ENCODE results near the gene DDX39B. TPM values are rescaled to one million over a fixed set of nuclear protein-coding genes. Genes with fewer than 3 reads are reported as not detected.
"Not testable (repeated sequence)": the region's sequence is repeated elsewhere in the genome, so short reads cannot be mapped to it uniquely, and the experiment has no call there.

Gene DDX39B
- total RNA-seq, 2 donors from 2014 or later = 119 to 143 TPM

DNA sequence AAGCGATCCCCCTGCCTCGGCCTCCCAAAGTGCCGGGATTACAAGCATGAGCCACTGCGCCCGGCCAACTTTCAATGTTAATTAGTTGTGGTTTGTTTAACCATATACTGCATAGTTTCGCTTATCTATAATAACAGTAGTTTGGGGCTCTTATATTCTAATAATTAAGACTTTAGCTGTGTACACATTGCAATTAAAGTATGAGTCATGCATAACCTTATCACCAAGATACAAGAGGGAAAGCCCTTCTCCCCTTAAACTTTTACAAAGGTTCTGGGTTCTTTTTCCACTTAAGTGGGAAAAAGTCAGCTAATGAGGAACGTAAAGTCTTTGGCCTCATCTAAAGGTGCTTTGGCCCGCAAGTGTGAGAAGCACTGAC lies 16.3 kb downstream of the DDX39B start:
- H3K4me3 ChIP-seq = no peak overlapping the region
- H3K36me3 ChIP-seq = peaks cover 12% of the 10 kb centered on the region
- no peak for DNase-seq (ENCODE audit: low spot score)
- H3K27ac ChIP-seq = no peak overlapping the region
- TF ChIP-seq, protein P1, sequence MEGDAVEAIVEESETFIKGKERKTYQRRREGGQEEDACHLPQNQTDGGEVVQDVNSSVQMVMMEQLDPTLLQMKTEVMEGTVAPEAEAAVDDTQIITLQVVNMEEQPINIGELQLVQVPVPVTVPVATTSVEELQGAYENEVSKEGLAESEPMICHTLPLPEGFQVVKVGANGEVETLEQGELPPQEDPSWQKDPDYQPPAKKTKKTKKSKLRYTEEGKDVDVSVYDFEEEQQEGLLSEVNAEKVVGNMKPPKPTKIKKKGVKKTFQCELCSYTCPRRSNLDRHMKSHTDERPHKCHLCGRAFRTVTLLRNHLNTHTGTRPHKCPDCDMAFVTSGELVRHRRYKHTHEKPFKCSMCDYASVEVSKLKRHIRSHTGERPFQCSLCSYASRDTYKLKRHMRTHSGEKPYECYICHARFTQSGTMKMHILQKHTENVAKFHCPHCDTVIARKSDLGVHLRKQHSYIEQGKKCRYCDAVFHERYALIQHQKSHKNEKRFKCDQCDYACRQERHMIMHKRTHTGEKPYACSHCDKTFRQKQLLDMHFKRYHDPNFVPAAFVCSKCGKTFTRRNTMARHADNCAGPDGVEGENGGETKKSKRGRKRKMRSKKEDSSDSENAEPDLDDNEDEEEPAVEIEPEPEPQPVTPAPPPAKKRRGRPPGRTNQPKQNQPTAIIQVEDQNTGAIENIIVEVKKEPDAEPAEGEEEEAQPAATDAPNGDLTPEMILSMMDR (IDR thresholded peaks at IDR 0.05) = no peak
- H3K4me1 ChIP-seq = no peaks in the 10 kb centered on the region
- no peaks in the 10 kb centered on the region for H3K9me3 ChIP-seq
- no peaks in the 10 kb centered on the region for H3K27me3 ChIP-seq

DNA sequence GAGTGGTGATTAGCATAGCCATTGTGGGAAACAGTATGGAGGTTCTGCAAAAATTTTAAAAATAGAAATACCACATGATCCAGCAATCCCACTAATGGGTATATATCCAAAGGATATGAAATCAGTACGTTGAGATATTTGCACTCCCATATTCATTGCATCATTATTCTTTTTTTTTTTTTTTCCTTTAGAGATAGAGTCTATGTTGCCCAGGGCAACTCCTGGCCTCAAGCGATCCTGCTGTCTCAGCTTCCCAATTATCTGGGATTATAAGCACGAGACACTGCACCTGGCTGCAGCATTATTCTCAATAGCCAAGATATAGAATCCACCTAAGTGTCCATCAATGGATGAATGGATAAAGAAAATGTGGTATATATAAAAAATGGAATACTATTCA lies 20.0 kb downstream of the DDX39B start:
- TF ChIP-seq, protein P1 (IDR thresholded peaks at IDR 0.05) = no peak
- H3K9me3 ChIP-seq = no peaks in the 10 kb centered on the region
- no peak overlapping the region for H3K4me3 ChIP-seq
- DNase-seq (ENCODE audit: low spot score) = no peak
- no peaks in the 10 kb centered on the region for H3K27me3 ChIP-seq
- H3K27ac ChIP-seq = no peak overlapping the region
- no peaks in the 10 kb centered on the region for H3K36me3 ChIP-seq
- no peaks in the 10 kb centered on the region for H3K4me1 ChIP-seq

DNA sequence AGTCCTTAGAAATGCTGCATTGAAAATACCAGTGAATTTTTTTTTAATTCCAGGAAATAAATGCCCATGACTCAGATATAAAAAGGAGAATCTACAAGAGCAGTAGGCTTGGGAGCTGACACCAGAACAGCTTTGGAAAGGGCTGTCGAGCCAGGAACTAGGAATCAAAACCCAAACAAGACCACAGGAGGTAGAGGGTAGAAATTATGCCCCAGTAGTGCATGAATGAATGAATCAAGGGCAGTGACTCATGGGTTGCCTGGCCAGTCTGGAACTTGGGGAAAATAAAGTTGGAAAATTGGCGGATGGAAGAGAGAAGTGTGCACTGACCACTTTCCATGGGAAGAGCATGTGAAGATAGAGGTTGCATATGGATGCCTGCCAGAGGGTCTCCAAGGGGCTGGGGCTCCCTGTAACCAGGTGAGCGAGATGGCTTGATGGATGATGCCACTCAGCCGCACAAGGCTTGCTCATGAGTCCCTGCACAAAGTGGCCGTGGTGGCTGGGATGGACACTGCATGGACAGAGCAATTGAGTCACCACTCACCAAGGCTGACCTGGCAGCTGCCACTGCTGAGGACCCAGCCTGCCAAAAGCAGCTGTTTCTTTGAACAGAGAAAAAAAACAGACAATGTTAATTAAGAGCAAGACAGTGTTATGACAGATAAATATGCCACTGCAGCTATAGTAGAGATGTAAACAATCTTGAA lies 28.2 kb downstream of the DDX39B start:
- H3K27ac ChIP-seq = no peak overlapping the region
- peak; percentile 42 for DNase-seq (ENCODE audit: low spot score)
- no peaks in the 10 kb centered on the region for H3K4me1 ChIP-seq
- no peaks in the 10 kb centered on the region for H3K9me3 ChIP-seq
- no peak overlapping the region for H3K4me3 ChIP-seq
- no peaks in the 10 kb centered on the region for H3K27me3 ChIP-seq
- H3K36me3 ChIP-seq = no peaks in the 10 kb centered on the region
- TF ChIP-seq, protein P1 (IDR thresholded peaks at IDR 0.05) = no peak

DNA sequence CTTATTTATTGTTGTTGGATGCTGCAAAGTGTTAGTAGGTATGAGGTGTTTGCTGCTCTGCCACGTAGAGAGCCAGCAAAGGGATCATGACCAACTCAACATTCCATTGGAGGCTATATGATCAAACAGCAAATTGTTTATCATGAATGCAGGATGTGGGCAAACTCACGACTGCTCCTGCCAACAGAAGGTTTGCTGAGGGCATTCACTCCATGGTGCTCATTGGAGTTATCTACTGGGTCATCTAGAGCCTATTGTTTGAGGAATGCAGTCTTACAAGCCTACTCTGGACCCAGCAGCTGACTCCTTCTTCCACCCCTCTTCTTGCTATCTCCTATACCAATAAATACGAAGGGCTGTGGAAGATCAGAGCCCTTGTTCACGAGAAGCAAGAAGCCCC lies 31.8 kb downstream of the DDX39B start:
- H3K27me3 ChIP-seq = no peaks in the 10 kb centered on the region
- H3K4me1 ChIP-seq = no peaks in the 10 kb centered on the region
- H3K36me3 ChIP-seq = no peaks in the 10 kb centered on the region
- no peak overlapping the region for H3K27ac ChIP-seq
- no peaks in the 10 kb centered on the region for H3K9me3 ChIP-seq
- DNase-seq (ENCODE audit: low spot score) = peak; percentile 9
- H3K4me3 ChIP-seq = no peak overlapping the region
- TF ChIP-seq, protein P1 (IDR thresholded peaks at IDR 0.05) = no peak

DNA sequence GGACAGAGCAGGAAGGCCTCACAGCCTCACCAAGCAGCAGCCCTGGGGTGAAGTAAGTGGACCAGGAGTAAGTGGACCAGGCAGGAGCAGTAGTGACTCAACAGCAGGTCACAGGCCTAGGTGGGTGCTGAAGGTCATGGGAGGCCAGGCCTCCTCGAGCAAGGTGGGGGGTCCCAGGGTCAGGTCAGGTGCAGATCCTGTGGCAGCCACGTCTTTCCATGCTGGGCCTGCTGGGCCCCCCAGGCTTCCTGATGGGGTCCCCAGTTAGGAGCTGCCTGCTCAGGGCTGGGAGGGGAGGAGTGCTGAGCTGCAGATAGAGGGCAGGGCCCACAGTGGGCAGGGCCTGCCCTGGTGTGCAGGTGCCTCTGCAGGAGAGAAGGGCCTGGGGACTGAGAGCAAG lies 32.8 kb downstream of the DDX39B start:
- DNase-seq (ENCODE audit: low spot score); H3K4me1 ChIP-seq: not testable (repeated sequence)

DNA sequence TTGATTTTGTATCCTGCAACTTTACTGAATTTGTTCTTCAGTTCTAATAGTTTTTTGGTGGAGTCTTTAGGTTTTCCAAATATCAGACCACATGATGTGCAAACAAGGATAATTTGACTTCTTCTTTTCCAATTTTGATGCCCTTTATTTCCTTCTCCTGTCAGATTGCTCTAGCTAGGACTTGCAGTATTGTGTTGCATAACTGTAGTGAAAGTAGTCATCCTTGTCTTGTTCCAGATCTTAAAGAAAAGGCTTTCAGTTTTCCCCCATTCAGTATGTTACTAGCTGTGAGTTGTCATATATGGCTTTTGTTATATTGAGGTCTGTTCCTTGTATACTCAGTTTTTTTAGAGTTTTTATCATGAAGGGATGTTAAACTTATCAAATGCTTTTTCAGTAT lies 39.2 kb downstream of the DDX39B start:
- H3K27ac ChIP-seq = no peak overlapping the region
- H3K4me1 ChIP-seq = peaks cover 0 to 12% of the 10 kb centered on the region in 2 donors
- no peaks in the 10 kb centered on the region for H3K36me3 ChIP-seq
- TF ChIP-seq, protein P1 (IDR thresholded peaks at IDR 0.05) = no peak
- no peaks in the 10 kb centered on the region for H3K9me3 ChIP-seq
- no peak overlapping the region for H3K4me3 ChIP-seq
- DNase-seq (ENCODE audit: low spot score) = no peak
- no peaks in the 10 kb centered on the region for H3K27me3 ChIP-seq

More for the DNA sequence above, 32.8 kb downstream of the DDX39B start:
- not testable (repeated sequence) for H3K36me3 ChIP-seq, H3K9me3 ChIP-seq, H3K27me3 ChIP-seq, H3K4me3 ChIP-seq, H3K27ac ChIP-seq

DNA sequence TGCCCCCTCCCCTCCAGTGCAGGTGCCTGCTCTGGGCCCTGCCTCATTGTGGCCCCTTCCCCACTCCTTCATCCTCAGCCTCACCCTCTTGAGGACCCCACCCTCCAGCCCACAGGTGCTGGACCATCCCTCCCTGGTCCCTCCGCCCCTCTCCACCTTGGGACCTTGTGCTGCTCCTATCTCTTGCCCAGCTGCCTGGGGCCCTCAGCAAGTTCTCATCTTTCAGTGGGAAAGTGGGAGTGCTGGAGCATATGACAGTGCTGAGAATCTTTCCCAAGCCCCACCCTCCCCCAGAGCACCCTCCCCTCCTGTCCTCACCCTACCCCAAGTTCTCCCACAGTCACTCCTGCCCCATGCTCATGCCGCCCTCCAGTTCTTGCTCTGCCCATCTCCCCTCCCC lies 42.2 kb downstream of the DDX39B start:
- H3K27ac ChIP-seq, H3K27me3 ChIP-seq: not testable (repeated sequence)
- peaks cover 0 to 17% of the 10 kb centered on the region in 2 donors for H3K4me1 ChIP-seq

More for the DNA sequence above, 42.2 kb downstream of the DDX39B start:
- H3K9me3 ChIP-seq; H3K36me3 ChIP-seq; DNase-seq (ENCODE audit: low spot score); H3K4me3 ChIP-seq: not testable (repeated sequence)

Measured in right atrium auricular region (tissue), 2 donors.